ENCODE data around the gene RBM41.
"Not testable (repeated sequence)": the region's sequence is repeated elsewhere in the genome, so short reads cannot be mapped to it uniquely, and the experiment has no call there.

Gene RBM41

GRCh38 chrX:107118322-107119147 lies at the start of gene RBM41:
TSS of gene RBM41 (minus strand) at chrX:107118822. CDS start at chrX:107118773, 49 bp downstream.
- DNase-seq, result peak; percentile 26 to 68

DNA sequence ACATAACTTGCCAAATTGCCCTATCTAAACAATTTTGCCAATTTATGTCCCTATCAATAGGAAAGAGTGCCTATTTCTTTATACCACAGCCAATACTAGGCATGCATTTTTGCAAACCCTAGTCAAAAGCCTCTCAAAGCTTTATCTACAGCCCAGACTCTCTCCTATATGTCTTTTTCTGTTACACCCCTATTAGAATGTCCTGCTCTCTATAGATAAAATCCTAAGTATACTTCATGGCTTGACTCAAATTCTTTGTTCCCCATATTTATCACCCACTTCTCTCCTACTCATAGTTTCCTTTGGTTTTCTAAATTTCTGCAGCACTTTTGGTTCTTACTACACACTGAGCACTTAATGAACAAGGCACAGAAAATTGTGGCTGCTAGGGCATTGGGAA lies 49.6 kb upstream of the RBM41 start:
- DNase-seq, result no peak

- DNase-seq, result no peak
Measured at GRCh38 chrX:107167163-107167921, 48.7 kb upstream of the RBM41 start.

- not testable (repeated sequence) for DNase-seq
Measured at GRCh38 chrX:107157618-107158017, 39.0 kb upstream of the RBM41 start.

- DNase-seq, result not testable (repeated sequence)
Measured at GRCh38 chrX:107155621-107156430, 37.2 kb upstream of the RBM41 start.

DNA sequence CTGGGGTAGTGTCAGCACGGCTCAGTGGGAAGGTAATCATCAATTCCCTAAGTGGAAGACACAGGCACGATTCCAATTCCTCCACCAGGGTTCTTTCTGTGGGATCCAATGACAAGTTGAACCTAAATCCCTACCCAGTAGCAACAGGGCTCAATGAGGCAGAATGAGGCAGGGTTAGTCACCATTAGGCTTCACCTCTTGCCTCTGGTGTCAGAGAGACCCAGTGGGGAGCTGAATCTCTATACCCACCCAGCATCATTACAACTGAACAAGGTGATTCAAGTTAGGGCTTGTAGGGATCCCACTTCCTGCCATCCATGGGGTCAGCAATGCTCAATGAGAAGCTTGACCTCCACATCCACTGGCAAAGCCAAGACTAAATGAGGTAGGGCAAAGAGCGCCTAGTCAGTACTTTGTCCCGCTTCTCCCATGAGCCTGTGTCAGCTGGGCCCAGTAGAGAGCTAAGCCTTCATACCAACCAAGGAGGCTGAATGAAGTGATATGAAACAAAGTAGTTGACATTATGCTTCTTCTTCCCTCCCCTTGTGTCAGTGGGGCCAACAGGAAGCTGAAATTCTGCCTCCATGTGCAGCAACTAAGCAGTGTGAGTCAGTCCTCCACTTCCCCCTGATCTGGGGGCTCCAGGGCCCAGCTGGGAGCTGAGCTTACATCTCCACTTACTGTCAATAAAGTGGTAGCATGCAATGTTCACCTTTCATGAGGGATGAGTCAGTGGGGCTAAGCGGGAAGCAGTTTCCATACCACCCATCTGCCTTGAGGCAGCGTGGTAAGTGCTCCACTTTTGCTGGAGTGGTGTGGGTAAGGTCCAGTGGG lies 36.4 kb upstream of the RBM41 start:
- no peak for DNase-seq

GRCh38 chrX:107153005-107153404 lies 34.4 kb upstream of the RBM41 start:
- no peak for DNase-seq

DNA sequence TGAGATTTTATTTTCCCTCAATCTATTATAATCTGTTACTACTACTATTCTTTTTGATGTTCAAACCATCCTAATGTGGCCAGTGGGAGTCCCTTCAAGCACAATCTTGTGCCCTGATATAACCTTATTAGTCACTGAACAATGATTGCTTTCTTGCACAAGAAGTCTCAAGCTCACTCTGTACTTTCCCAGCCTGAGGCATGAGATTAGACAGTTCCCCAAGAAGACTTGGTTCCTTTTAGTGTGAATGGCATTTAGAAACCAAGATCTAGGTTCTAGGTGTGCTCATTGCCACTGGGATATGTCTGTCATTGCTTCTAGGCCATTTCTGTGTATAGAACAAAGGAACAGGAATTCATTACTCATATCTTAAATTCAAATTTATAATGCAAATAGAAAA lies 28.0 kb upstream of the RBM41 start:
- no peak for DNase-seq

DNA sequence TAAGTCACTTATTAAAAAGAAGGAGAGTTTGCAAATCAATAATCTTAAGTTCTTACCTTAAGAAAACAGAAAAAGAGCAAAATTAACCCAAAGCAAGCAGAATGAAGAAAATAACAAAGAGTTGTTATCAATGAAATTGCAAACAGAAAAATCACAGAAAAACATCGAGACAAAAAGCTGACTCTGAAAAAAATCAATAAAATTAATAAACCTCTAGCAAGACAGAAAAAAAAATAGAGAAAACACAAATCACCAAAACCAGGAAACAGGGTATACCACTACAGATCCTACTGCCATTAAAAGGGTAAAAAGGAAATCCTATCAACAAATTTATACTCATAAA lies 17.3 kb upstream of the RBM41 start:
- DNase-seq, result no peak

GRCh38 chrX:107135049-107135964 lies 16.7 kb upstream of the RBM41 start:
- no peak for DNase-seq

GRCh38 chrX:107123750-107124149 lies 5.1 kb upstream of the RBM41 start:
- DNase-seq, result no peak

DNA sequence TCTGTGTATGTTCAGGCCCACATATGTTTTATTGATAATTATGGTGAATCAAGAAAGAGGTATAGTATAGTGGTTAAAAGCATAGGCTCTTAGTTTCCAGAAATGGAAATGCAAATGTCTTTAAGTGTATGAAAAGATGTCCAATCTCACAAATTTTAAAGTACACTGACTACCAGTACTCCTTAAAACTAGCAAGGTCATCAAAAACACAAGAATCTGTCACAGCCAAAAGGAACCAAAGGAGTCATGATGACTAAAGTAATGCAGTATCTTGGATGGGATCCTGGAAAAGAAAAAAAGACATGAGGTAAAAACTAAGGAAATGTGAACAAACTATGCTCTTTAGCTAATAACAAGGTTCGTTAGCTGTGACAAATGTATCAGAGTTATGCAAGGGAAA lies 661 bp upstream of the RBM41 start:
- DNase-seq, result no peak

DNA sequence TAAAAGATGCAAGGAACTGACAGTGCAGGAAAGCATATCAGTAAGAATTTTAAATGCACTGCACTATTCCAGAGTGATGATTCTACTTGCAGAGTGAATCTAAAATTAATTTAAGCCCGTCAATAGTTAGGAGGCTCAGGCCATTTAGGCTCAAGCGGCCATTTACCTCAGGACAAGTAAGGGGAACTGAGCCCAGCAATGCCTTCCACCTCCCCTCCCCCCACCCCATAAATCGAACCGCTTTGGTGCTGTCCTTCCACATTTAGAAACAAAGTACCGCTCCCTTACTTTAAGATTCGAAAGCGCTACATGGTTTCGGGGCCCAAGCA lies 665 bp downstream of the RBM41 start:
- DNase-seq, result no peak

GRCh38 chrX:107107459-107107858 lies 11.2 kb downstream of the RBM41 start:
- no peak for DNase-seq

DNA sequence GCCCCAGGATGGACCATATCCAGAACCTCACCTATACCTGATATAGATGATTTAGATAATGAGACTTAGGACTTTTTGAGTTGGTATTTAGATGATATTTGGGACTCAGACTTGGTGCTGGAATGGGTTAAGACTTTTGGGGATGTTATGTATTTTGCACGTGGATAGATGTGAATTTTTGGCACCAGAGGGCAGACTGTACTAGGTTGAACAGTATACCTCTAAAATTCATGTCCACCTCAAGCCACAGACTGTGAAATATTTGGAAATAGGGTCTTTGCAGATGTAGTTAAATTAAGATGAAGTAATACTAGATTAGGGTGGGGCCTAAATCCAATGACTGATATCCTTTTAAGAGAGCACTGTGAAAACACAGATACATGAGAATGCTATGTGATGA lies 15.6 kb downstream of the RBM41 start:
- peak in 1 of 2 experiments; percentile 1 for DNase-seq

- DNase-seq, result no peak
Measured at GRCh38 chrX:107076158-107076557, 42.5 kb downstream of the RBM41 start.

- not testable (repeated sequence) for DNase-seq
Measured at GRCh38 chrX:107057731-107058130, 60.9 kb downstream of the RBM41 start.

DNA sequence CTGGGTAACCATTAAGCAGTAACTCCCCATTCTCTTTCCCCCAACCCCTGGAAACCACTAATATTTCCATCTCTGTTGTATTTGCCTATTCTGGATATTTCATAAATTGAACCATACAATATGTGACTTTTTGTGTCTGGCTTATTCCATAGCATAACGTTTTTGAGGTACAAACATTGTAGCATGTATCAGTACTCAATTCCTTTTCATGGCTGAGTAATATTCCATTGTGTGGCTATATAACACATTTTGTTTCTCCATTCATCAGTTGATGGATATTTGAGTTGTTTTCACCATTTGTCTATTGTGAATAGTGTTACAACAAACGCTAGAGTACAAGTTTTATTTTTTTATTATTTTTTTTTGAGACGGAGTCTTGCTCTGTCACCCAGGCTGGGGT lies 63.6 kb downstream of the RBM41 start:
- no peak for DNase-seq

DNA sequence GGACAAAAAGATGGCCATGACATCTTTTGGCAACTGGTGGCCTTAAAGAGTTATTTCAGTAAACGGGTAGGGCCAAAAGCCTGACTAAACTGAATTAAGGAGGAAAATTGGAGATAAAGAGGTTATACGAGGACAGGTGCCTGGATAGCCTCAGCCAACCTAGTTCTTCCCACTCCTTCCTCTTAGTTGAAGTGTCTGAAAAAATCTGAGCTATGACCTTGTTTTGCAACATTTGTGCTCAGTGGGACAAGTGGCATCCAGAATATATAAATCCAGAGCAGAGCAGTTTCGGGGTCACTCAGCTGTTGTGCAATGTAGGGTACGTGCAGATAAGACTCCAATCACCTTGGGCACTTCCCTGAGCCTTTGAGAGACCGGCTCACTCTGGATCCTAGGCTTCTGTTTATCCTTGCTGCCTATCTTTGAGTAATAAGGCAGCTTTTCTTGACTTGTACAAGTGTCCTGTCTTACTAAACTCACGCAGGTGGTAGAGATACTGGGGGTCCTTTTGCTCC lies 68.4 kb downstream of the RBM41 start:
- no peak for DNase-seq

DNA sequence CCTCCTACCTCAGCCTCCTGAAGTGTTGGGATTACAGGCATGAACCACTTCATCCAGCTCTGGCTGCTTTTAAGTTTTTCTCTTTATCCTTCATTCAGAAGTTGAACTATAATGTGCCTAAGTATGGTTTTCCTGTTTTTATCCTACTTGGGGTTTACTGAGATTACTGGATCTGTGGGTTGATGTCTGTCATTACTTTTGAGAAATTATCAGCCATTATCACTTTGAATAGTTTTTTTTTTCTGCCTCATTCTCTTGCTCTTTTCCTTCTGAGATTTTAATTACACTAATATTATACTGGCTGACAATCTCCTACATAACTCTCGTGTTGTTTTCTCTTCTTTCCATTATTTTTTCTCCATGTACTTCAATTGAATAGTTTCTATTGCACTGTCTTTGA lies 71.0 kb downstream of the RBM41 start:
- no peak for DNase-seq

- no peak for DNase-seq
Measured at GRCh38 chrX:107029752-107030151, 88.9 kb downstream of the RBM41 start.

All from NCI-H446 (cell line).